NCI-H1105 treated with DMSO at 0.1 percent for 48 hours (cell line): Measurements from ENCODE around the gene EHBP1.

Source experiments
- DNase-seq: peaks from one replicate; lab custom pipeline; 2025; lab: John Stamatoyannopoulos, UW

Gene EHBP1

GRCh38 chr2:62785216-62785615 lies 79.7 kb downstream of the EHBP1 start:
- DNase-seq, result no peak

GRCh38 chr2:62785810-62786597 lies 80.5 kb downstream of the EHBP1 start:
- no peak for DNase-seq

- peak; percentile 54 for DNase-seq
Observed at GRCh38 chr2:62787386-62787785, 81.9 kb downstream of the EHBP1 start.

GRCh38 chr2:62789518-62789917 lies 84.0 kb downstream of the EHBP1 start:
- no peak for DNase-seq

- DNase-seq, result no peak
Observed at GRCh38 chr2:62789918-62790317, 84.4 kb downstream of the EHBP1 start.

- no peak for DNase-seq
Observed at GRCh38 chr2:62792408-62792807, 86.9 kb downstream of the EHBP1 start.

- DNase-seq, result no peak
Observed at GRCh38 chr2:62793213-62793612, 87.7 kb downstream of the EHBP1 start.

GRCh38 chr2:62794791-62795190 lies 89.3 kb downstream of the EHBP1 start:
- peak; percentile 34 for DNase-seq

GRCh38 chr2:62795341-62795740 lies 89.8 kb downstream of the EHBP1 start:
- DNase-seq, result no peak

- DNase-seq, result no peak
Observed at GRCh38 chr2:62797107-62797506, 91.6 kb downstream of the EHBP1 start.

GRCh38 chr2:62800618-62801017 lies 95.1 kb downstream of the EHBP1 start:
- no peak for DNase-seq

- DNase-seq, result no peak
Observed at GRCh38 chr2:62801110-62801509, 95.6 kb downstream of the EHBP1 start.

GRCh38 chr2:62801814-62802523 lies 96.5 kb downstream of the EHBP1 start:
- DNase-seq, result no peak

GRCh38 chr2:62803961-62804360 lies 98.4 kb downstream of the EHBP1 start:
- DNase-seq, result no peak

- DNase-seq, result no peak
Observed at GRCh38 chr2:62806231-62806630, 100.7 kb downstream of the EHBP1 start.

GRCh38 chr2:62808554-62808953 lies 103.0 kb downstream of the EHBP1 start:
- no peak for DNase-seq

GRCh38 chr2:62811086-62811485 lies 105.6 kb downstream of the EHBP1 start:
- DNase-seq, result no peak

GRCh38 chr2:62811972-62812371 lies 106.5 kb downstream of the EHBP1 start:
- DNase-seq, result no peak

GRCh38 chr2:62812921-62813825 lies 107.7 kb downstream of the EHBP1 start:
- no peak for DNase-seq

GRCh38 chr2:62814123-62814522 lies 108.6 kb downstream of the EHBP1 start:
- no peak for DNase-seq

- no peak for DNase-seq
Observed at GRCh38 chr2:62817348-62817747, 111.8 kb downstream of the EHBP1 start.

GRCh38 chr2:62817995-62818713 lies 112.6 kb downstream of the EHBP1 start:
- DNase-seq, result no peak
